HS-27A (cell line): ENCODE results near the gene DCDC2B.

Experiments
- DNase-seq: peaks from one replicate; pipeline ENCODE4 v3.0.0-alpha.2; 2012; ENCODE audit warnings: low read depth, missing footprints

The DCDC2B gene

DNA sequence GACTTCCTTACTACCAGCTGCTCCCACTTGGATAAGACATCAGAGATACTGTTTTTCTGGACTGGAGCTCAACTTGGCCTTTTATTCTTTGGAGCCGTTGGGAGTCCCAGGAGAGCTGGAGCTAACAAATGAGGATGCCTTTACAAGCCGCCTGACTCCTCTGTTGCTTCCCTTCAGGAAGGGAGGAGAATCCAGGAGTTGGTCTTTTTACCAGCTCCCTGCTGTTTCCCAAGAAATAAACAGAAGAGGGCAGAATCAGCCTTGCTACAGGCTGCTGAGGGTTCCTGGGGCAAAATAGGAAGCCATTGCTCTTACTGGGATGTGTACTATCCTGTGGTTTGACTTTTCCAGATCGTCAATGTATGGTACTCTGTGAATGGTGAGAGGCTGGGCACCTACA, 14.8 kb downstream of the DCDC2B start:
- no peak for DNase-seq

DNA sequence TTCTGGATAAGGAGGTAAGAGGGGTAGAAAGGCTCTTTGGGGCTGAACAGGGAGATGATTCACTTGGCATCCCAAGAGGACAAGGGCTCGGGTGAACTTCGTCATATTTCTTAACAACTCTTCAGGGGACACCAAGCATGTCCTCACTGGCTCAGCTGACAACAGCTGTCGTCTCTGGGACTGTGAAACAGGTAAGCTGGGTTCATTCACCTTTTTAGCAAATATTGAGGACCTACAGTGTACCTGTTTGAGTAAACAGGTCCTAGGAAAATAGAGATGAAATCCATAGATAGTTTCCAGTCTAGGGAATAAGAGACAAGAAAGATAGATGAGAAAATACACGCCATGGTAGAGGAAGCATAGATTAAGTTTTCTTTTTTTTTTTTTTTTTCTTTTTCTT, 15.4 kb downstream of the DCDC2B start:
- DNase-seq = no peak

DNA sequence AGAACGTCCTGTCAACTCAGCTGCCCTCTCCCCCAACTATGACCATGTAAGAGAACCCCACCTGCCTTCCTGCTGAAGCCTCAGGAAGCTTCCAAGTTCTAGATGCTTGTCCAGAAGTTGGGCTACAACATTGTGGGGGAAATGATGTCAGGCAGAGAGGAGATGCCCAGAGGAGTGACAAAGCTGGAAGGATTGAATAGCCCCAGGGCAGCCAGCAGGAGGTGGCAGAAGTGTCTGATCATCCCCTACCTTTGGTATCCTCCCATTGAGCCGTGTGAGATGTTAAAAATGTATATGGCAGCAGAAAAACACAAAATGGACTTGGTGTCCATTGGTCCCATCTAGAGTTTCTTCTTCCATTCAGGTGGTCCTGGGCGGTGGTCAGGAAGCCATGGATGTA, 19.9 kb downstream of the DCDC2B start:
- no peak for DNase-seq

DNA sequence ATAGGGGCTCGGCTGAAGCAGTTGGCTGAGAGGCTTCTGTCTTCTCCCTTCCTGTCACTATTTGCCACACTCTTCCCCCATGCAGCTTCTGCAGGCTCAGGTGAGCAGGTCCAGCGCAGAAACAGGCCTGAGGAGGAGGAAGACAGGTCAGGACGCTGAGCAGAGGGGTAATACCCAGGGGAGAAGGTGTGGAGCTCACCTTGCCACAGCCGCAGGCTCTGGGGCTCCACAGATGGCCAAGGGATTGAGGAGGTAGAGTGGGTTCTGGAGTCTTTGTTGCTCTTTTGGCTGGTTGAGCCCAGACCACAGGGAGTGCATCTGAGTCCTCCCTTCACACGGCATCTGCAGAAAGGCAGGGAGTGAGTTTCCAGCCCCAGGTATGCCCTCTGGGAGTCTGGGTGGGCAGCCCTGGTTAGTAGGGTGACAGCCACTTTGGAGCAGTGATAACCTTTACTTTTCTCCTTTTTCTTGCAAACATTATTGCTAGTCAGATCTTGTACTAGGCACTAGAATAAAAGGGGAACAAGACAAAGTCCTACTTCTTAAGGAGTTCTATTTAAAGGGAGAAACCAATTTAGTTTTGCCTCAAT, 23.0 kb downstream of the DCDC2B start:
- DNase-seq = no peak

DNA sequence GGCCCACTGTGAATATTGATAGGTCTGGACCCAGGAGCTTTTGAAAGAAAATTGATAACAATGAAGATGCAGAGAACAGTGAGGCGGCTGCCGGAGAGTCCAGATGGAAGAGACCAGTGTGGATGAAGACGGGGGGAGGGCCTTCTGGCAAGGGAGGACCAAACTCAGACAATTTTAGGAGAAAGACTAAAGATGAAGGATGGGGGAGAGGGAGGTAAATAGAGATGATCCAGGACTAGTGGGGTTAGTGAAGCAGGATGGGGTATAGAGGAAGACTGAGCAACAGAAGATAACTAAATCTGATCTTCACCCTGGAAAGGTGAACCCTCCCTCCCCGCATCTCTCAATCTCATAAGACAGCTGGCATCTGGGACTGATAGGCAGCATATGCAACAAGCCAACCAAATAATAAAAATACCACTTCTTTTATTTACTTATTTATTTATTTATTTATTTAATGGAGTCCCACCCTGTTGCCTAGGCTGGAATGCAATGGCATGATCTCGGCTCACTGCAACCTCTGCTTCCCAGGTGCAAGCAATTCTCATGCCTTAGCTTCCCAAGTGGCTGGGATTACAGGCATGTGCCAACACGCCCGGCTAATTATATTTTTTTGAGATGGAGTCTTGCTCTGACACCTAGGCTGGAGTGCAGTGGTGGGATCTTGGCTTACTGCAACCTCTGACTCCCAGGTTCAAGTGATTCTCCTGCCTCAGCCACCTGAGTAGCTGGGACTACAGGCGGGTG, 23.8 kb downstream of the DCDC2B start:
- DNase-seq = no peak

DNA sequence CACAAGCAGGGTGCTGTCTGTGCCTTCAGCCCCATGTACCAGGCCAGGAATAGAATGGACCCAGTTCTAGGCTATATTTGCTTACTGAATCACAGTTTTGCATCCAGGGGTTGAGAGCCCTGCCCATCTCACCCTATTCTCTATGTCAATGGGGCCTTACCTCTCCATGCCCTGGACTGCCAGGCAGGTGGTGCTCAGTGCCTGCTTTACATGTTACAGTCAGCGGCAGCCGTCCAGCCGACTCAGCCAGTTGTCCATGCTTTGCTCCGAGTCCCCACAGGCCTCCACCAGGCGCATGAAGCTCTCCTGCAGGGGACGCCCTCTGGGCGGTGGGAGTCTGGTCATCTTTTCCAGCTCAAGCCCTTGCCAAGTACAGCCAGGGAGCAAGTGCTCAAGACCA, 25.9 kb downstream of the DCDC2B start:
- no peak for DNase-seq

GRCh38 chr1:32239337-32239736, 30.4 kb downstream of the DCDC2B start:
- no peak for DNase-seq

- DNase-seq = no peak
Observed at GRCh38 chr1:32239790-32240139, 30.9 kb downstream of the DCDC2B start.

DNA sequence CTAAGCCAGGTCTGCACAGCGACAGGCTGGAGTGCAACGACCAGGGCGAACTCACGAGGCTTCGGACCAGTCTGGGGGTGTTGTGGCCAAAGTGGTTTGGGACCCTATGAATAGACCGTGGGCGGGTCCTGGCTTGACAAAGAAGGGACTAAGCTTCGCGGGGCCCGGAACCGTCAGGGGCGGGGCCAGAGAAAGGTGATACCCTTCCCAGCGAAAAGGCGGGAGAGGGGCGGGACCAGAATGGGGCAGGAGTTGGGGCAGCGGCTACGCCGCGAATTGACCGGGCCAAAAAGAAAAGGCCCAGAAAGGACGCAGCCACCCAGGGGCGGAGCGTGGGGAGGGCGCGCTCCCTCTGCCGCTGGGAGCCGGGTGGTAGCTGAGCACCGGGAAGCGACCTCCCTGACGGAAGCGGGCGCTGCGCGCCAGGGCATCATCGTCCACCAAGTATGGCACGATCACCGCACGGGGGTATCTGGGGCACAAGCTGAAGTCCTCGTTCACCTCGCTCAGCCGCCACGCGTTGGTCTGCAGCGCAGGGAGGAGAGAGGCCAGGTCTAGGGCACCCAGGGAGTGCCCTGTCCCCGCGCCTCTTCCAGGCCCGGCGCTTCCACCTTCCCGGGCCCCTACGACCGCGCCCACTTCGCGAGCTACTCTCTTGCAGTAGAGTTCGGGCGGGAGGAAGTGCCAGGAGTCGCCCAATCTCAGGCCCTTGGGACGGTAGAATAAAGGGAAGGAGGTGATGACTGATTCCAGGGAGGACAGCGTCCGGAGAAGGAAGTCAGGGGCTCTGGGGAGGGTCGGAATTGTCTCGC, 31.5 kb downstream of the DCDC2B start:
- peak; percentile 54 for DNase-seq

- DNase-seq = peak; percentile 46
Observed at GRCh38 chr1:32241001-32241763, 32.3 kb downstream of the DCDC2B start.

DNA sequence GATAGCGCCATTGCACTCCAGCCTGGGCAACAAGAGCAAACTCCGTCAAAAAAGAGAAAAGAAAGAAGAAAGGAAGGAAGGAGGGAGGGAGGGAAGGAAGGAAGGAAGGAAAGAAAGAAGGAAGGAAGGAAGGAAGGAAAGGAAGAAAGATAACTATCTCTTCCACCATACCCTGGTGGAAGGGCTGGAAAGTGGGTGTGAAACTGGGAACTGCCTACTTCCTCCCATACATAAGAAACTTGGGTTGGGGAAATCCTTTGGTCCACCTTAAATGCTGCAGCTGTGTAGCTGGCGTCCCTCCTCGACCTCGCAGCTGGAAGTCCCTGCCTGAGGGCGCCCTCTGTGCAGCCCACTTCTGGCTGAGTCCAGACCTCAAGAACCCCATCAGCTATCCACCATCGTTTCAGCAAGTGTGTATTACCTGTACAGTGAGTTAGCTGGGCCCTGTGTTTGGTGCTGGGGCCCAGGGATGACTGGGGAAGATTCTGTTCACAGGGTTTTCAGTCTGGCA, 33.5 kb downstream of the DCDC2B start:
- DNase-seq = no peak

- DNase-seq = peak; percentile 48
Observed at GRCh38 chr1:32246888-32247273, 38.0 kb downstream of the DCDC2B start, which contains the start of gene FAM167B. TSS of gene FAM167B (plus strand) at chr1:32247222. CDS start at chr1:32247422, 200 bp downstream.

DNA sequence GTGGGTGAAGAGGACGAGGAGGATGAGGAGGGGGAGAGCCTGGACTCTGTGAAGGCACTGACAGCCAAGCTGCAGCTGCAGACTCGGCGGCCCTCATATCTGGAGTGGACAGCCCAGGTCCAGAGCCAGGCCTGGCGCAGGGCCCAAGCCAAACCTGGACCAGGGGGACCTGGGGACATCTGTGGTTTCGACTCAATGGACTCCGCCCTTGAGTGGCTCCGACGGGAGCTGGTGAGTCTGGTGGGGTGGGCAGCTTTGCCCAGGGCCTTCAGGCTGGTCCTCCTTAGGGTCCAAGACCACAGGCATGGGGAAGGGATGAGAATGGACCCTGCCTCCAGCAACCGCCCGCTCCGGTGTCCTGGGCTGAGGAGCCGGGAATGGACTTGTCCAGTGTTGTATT, 38.6 kb downstream of the DCDC2B start:
- DNase-seq = no peak

DNA sequence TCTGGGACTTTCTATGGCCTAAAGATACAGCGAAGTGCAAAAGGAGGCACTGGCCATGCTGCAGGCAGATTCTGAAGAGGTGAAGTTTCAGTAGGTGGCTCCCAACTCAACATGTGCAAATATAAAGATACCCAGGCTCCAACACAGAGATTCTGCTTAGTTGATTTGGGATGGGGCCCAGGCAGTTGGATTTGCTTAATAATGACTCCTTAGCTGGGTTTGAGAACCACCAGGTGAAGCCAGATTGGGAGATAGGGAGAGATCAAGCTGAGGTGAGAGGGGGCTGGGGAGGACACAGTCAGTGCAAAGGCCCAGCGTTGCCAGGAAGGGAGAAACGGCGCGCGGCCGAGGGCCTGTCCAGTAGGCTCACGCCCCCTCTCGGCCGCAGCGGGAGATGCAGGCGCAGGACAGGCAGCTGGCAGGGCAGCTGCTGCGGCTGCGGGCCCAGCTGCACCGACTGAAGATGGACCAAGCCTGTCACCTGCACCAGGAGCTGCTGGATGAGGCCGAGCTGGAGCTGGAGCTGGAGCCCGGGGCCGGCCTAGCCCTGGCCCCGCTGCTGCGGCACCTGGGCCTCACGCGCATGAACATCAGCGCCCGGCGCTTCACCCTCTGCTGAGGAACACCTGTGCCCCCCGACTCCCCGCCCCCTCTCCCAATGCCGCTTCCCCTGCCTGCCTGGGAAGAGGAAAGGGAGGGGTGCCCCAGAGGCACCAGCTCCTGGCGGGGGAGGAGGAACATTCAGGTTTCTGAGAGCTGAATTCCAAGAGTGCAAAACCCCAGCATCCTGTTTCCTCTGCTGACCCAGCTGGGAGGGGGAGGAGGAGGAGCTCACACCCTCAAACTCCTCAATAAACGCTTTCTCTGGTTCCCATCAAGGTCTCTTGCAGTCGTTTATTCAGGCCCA, 39.3 kb downstream of the DCDC2B start:
- DNase-seq = no peak

GRCh38 chr1:32249831-32250525, 41.1 kb downstream of the DCDC2B start:
- DNase-seq = no peak

GRCh38 chr1:32250893-32251716, 42.2 kb downstream of the DCDC2B start, which contains the start of gene LCK:
TSS of gene LCK (plus strand) at chr1:32251265. CDS start at chr1:32274330, 23,065 bp downstream.
- DNase-seq = no peak

- no peak for DNase-seq
Observed at GRCh38 chr1:32255072-32256071, 46.5 kb downstream of the DCDC2B start.
